Loucy (cell line): Measurements from ENCODE around the gene GIGYF2.

Experiments used
- H2AFZ ChIP-seq: fragments of 200-600 bp; sonication (generic); 2 replicates; pipeline ENCODE4 v1.6.0; 2016; ENCODE audit warnings: antibody characterized with exemption, mild to moderate bottlenecking, low read length, moderate library complexity
- H3F3A ChIP-seq: fragments of 200-600 bp; 2 replicates; pipeline ENCODE4 v1.6.0; 2016; ENCODE audit warnings: antibody characterized with exemption, low read depth, mild to moderate bottlenecking
- H3K27me3 ChIP-seq: fragments of 200-600 bp; sonication (generic); 2 replicates; pipeline ENCODE4 v1.6.1; 2014; ENCODE audit warnings: low read length, mild to moderate bottlenecking; ENCODE audit not compliant: insufficient read depth, poor library complexity, severe bottlenecking
- H3K36me3 ChIP-seq: fragments of 200-600 bp; sonication (generic); 2 replicates; pipeline ENCODE4 v1.6.1; 2016; ENCODE audit warnings: low read length; ENCODE audit not compliant: insufficient read depth
- H3K4me1 ChIP-seq: fragments of 200-600 bp; sonication (generic); 2 replicates; pipeline ENCODE4 v1.5.1; 2014; ENCODE audit warnings: low read length, mild to moderate bottlenecking; ENCODE audit not compliant: insufficient read depth, poor library complexity, severe bottlenecking
- H3K4me2 ChIP-seq: fragments of 200-600 bp; sonication (generic); 2 replicates; pipeline ENCODE4 v1.6.0; 2014; ENCODE audit warnings: antibody characterized with exemption, low read length, low read depth, mild to moderate bottlenecking; ENCODE audit not compliant: poor library complexity, severe bottlenecking
- H3K4me3 ChIP-seq: fragments of 200-600 bp; sonication (generic); 2 replicates; pipeline ENCODE4 v1.5.1; 2014; ENCODE audit warnings: low read length, mild to moderate bottlenecking, mixed read lengths; ENCODE audit not compliant: poor library complexity, severe bottlenecking
- H3K79me2 ChIP-seq: fragments of 200-600 bp; sonication (generic); 2 replicates; pipeline ENCODE4 v1.6.1; 2014; ENCODE audit warnings: low read length; ENCODE audit not compliant: insufficient read depth
- H3K9ac ChIP-seq: fragments of 200-600 bp; sonication (generic); 2 replicates; pipeline ENCODE4 v1.6.0; 2014; ENCODE audit warnings: mild to moderate bottlenecking, low read depth, low read length, moderate library complexity; ENCODE audit not compliant: poor library complexity, severe bottlenecking
- H3K9me2 ChIP-seq: fragments of 200-600 bp; sonication (generic); replicated peaks from 2 replicates; pipeline ENCODE4 v1.6.1; 2016; ENCODE audit warnings: low read depth, low read length, mixed read lengths
- H3K9me3 ChIP-seq: fragments of 200-600 bp; sonication (generic); 2 replicates; pipeline ENCODE4 v1.6.1; 2014; ENCODE audit warnings: mild to moderate bottlenecking, antibody characterized with exemption, low read length, low read depth; ENCODE audit not compliant: insufficient read depth
- H4K20me1 ChIP-seq: fragments of 200-600 bp; sonication (generic); 2 replicates; pipeline ENCODE4 v1.6.0; 2014; ENCODE audit warnings: antibody characterized with exemption, low read length, mild to moderate bottlenecking; ENCODE audit not compliant: insufficient read depth, poor library complexity, severe bottlenecking
- EZH2phosphoT487 ChIP-seq: fragments of 200-600 bp; IDR thresholded peaks from 2 replicates; pipeline ENCODE4 v1.6.1; 2018; ENCODE audit warnings: antibody characterized with exemption, mild to moderate bottlenecking, moderate library complexity, borderline replicate concordance
- TF ChIP-seq, protein P1 (sequence below): fragments of 200-600 bp; sonication (generic); conservative IDR thresholded peaks from 2 replicates; pipeline ENCODE4 v1.5.1; 2014; ENCODE audit warnings: mild to moderate bottlenecking, antibody characterized with exemption, low read length

The GIGYF2 gene

DNA sequence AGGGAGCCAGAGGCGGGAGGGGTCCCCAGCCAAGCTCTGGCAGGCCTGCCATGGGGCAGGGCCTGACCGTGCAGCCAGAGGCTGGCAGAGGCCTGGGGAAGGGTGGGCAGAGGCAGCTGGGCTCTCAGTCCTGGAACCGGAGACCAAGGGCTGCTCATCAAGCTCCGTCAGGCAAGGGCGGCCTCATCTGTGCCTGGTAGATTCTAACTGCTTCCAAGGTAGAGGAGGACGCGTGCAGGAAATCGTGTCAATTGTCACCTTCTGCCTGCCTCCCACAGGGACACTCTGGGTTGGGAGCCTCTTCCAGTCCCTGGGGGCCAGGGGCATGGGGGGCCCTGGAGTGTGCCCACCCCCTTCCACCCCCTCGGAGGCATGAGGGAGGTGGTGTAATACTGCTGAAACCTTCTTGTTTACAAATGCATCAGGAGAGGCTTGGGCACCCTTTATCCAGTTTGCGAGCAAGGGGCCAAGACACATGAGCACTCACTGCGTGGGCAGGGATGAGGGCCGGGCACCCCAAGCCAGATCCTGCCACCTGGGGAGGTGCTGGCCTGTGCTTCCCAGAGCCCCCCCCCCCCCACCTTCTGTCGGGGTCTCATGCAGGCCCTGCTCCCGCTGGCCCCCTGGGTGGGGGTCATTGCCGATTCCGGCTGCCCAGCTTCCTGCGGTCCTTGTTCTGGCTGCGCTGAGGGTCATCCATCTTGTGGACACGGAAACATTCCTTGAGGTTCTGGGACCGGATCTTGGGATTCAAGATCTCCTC, 181.9 kb downstream of the GIGYF2 start:
- no peaks in the 10 kb centered on the region for H3K36me3 ChIP-seq
- no peaks in the 10 kb centered on the region for H3K27me3 ChIP-seq
- no peak overlapping the region for H3K4me3 ChIP-seq
- no peak overlapping the region for H2AFZ ChIP-seq
- no peaks in the 10 kb centered on the region for H3K9me3 ChIP-seq
- TF ChIP-seq EZH2phosphoT487 = no peak
- TF ChIP-seq, protein P1, sequence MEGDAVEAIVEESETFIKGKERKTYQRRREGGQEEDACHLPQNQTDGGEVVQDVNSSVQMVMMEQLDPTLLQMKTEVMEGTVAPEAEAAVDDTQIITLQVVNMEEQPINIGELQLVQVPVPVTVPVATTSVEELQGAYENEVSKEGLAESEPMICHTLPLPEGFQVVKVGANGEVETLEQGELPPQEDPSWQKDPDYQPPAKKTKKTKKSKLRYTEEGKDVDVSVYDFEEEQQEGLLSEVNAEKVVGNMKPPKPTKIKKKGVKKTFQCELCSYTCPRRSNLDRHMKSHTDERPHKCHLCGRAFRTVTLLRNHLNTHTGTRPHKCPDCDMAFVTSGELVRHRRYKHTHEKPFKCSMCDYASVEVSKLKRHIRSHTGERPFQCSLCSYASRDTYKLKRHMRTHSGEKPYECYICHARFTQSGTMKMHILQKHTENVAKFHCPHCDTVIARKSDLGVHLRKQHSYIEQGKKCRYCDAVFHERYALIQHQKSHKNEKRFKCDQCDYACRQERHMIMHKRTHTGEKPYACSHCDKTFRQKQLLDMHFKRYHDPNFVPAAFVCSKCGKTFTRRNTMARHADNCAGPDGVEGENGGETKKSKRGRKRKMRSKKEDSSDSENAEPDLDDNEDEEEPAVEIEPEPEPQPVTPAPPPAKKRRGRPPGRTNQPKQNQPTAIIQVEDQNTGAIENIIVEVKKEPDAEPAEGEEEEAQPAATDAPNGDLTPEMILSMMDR = no peak
- H3K9ac ChIP-seq = no peak overlapping the region
- no peaks in the 10 kb centered on the region for H3K4me1 ChIP-seq
- H3K4me2 ChIP-seq = no peak overlapping the region
- H4K20me1 ChIP-seq = no peaks in the 10 kb centered on the region
- no peaks in the 10 kb centered on the region for H3F3A ChIP-seq
- H3K79me2 ChIP-seq = no peaks in the 10 kb centered on the region
- H3K9me2 ChIP-seq = no peaks in the 10 kb centered on the region

DNA sequence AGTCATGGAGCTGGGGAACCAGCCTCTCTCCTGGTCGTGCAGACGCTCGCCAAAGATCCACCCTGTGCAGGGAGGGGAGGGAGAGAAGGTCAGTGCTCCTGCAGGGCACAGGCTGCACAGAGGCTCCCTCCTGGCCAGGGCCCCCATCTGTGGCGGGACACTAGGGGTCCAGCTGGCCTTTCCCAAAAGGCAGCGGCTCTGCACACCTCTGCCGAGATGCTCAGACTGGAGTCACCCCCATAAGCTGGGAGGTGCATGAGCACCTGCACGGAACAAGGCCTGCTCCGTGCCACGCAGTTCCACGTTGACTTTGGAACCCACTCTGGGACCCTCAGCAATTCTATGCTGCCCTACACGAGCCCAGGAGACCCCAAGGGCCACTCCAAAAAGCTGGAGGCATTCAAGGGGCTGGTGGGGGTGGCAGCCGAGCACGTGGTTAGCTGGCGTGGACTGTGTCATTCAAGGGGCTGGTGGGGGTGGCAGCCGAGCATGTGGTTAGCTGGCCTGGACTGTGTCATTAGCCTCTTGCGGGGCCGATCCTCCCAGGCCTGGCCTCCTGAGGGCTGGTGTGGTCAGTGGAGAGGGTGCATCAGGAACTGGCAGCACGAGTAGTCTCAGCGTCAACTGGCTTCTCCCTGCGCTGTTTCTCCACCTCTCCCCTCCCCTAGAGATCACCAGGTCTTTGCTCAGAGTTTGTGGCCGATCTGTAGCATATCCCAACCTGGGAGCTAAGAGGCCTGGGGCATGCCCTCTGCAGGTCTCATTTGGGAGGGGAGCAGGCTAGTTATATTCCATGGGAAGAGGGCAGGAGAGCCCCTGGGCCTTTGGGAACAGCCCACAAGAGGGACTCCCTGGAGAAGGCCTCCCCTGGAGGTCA, 182.7 kb downstream of the GIGYF2 start:
- H3K4me2 ChIP-seq = no peak overlapping the region
- H3K9me2 ChIP-seq = no peaks in the 10 kb centered on the region
- no peak overlapping the region for H2AFZ ChIP-seq
- H3K4me1 ChIP-seq = no peaks in the 10 kb centered on the region
- no peaks in the 10 kb centered on the region for H4K20me1 ChIP-seq
- H3K4me3 ChIP-seq = no peak overlapping the region
- no peaks in the 10 kb centered on the region for H3K36me3 ChIP-seq
- H3K9me3 ChIP-seq = no peaks in the 10 kb centered on the region
- TF ChIP-seq, protein P1 = no peak
- no peak for TF ChIP-seq EZH2phosphoT487
- H3K9ac ChIP-seq = no peak overlapping the region
- H3F3A ChIP-seq = no peaks in the 10 kb centered on the region
- H3K79me2 ChIP-seq = no peaks in the 10 kb centered on the region
- no peaks in the 10 kb centered on the region for H3K27me3 ChIP-seq

DNA sequence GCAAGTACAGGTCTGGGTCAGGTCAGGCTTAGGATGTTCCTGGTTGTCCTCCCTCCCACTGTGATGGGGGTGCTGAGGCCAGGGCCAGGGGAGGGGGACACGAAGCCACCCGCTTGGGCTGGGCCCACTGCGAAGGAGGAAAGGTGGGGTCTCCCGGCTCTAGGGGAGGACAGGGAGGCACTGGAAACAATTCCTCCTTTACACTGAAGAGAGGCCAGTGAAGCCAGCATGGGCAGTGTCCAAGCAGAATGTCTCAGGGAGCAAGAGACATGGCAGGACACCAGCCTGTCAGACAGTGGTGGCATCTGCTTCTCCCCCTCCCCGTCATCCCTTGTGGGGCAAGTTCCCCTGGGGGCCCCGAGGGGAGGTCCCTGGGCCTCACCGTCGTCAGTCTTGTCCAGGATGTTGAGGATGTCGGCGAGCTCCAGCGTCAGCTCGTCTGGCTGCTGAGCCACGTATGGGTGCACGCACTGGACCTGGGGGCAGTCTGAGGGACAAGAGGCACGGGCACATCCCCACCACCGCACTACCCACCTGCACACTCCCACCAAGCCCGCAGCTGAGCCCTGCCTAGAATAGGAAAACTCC, 183.7 kb downstream of the GIGYF2 start:
- Histone ChIP-seq H3K4me3 (no peak overlapping the region), H3K27me3 (no peaks in the 10 kb centered on the region), H3K4me1 (no peaks in the 10 kb centered on the region), H3K4me2 (no peak overlapping the region), H3K9ac (no peak overlapping the region), H3K9me3 (no peaks in the 10 kb centered on the region), H4K20me1 (no peaks in the 10 kb centered on the region), H3K36me3 (no peaks in the 10 kb centered on the region), H3K9me2 (no peaks in the 10 kb centered on the region), H3K79me2 (no peaks in the 10 kb centered on the region), H2AFZ (no peak overlapping the region), H3F3A (no peaks in the 10 kb centered on the region)
- TF ChIP-seq, protein P1 = no peak
- no peak for TF ChIP-seq EZH2phosphoT487
